GM10266 (cell line): ENCODE results near the gene STOML1.

Experiments used
- DNase-seq: peaks from one replicate; pipeline ENCODE4 v3.0.0; 2012; ENCODE audit errors: extremely low spot score
- CTCF ChIP-seq: IDR thresholded peaks from 2 replicates; pipeline ENCODE4 v1.5.1; 2012; ENCODE audit warnings: mild to moderate bottlenecking, low read depth; ENCODE audit not compliant: control insufficient read depth, insufficient read depth; ENCODE audit errors: missing control alignments

Gene STOML1

GRCh38 chr15:74010929-74011540 lies 18.9 kb upstream of the STOML1 start:
- no peak for TF ChIP-seq CTCF
- no peak for DNase-seq

- no peak for TF ChIP-seq CTCF
- no peak for DNase-seq
These were observed 16.8 kb upstream of the STOML1 start for GRCh38 chr15:74008901-74009300.

- TF ChIP-seq CTCF = no peak
These were observed 15.8 kb upstream of the STOML1 start for GRCh38 chr15:74007820-74008371.

GRCh38 chr15:74006774-74007639 lies 14.9 kb upstream of the STOML1 start:
- TF ChIP-seq CTCF = no peak
- DNase-seq = no peak

More at GRCh38 chr15:74007820-74008371, 15.8 kb upstream of the STOML1 start:
- no peak for DNase-seq

- DNase-seq = no peak
- TF ChIP-seq CTCF = no peak
These were observed 5.9 kb upstream of the STOML1 start for GRCh38 chr15:73997986-73998385.

GRCh38 chr15:73996939-73997338 lies 4.8 kb upstream of the STOML1 start:
- peak; percentile 53 for DNase-seq
- no peak for TF ChIP-seq CTCF

- DNase-seq = no peak
- no peak for TF ChIP-seq CTCF
These were observed 4.2 kb upstream of the STOML1 start for GRCh38 chr15:73996267-73996666.
